Neural cell (in vitro differentiated cells): ENCODE results near the gene ASB8. TPM values are rescaled to one million over a fixed set of nuclear protein-coding genes. Genes with fewer than 3 reads are reported as not detected.

Experiments used
- H2AFZ ChIP-seq: fragments of 200-600, 300-800 bp; sonication (generic), shearing (Covaris generic); 2 replicates; pipeline ENCODE4 v1.6.0; 2014; ENCODE audit warnings: low read depth, mild to moderate bottlenecking, antibody characterized with exemption, low read length, moderate library complexity
- H3F3A ChIP-seq: fragments of 200-600 bp; shearing (Covaris generic); 2 replicates; pipeline ENCODE4 v1.6.1; 2016; ENCODE audit warnings: mild to moderate bottlenecking, moderate library complexity, mixed read lengths, antibody characterized with exemption, low read length; ENCODE audit not compliant: insufficient read depth, poor library complexity, severe bottlenecking
- H3K27ac ChIP-seq: fragments of 200-600, 300-800 bp; sonication (generic), shearing (Covaris generic); 2 replicates; pipeline ENCODE4 v1.5.1; 2014; ENCODE audit warnings: mild to moderate bottlenecking, low read length, moderate library complexity
- H3K27me3 ChIP-seq: fragments of 300-800, 200-600 bp; sonication (generic), shearing (Covaris generic); 2 replicates; pipeline ENCODE4 v1.6.0; 2014; ENCODE audit warnings: mild to moderate bottlenecking, low read depth, low read length, moderate library complexity; ENCODE audit not compliant: insufficient read depth
- H3K36me3 ChIP-seq: fragments of 300-800, 200-600 bp; sonication (generic), shearing (Covaris generic); 2 replicates; pipeline ENCODE4 v1.5.1; 2014; ENCODE audit warnings: mild to moderate bottlenecking, antibody characterized with exemption, low read length, moderate library complexity; ENCODE audit not compliant: insufficient read depth
- H3K4me2 ChIP-seq: fragments of 300-800, 200-600 bp; sonication (generic), shearing (Covaris generic); 2 replicates; pipeline ENCODE4 v1.6.0; 2014; ENCODE audit warnings: mild to moderate bottlenecking, low read length
- H3K4me3 ChIP-seq: fragments of 300-800, 200-600 bp; sonication (generic), shearing (Covaris generic); 2 replicates; pipeline ENCODE4 v1.5.1; 2014; ENCODE audit warnings: mild to moderate bottlenecking, low read length, moderate library complexity
- H3K79me2 ChIP-seq: fragments of 200-600 bp; shearing (Covaris generic); replicated peaks from 2 replicates; pipeline ENCODE4 v1.6.0; 2014; ENCODE audit warnings: mild to moderate bottlenecking, low read length, moderate library complexity; ENCODE audit not compliant: insufficient read depth
- H3K9ac ChIP-seq: fragments of 300-800, 200-600 bp; sonication (generic), shearing (Covaris generic); 2 replicates; pipeline ENCODE4 v1.6.1; 2016; ENCODE audit warnings: mild to moderate bottlenecking, low read length, mixed read lengths
- H3K9me2 ChIP-seq: fragments of 200-600 bp; shearing (Covaris generic); 2 replicates; pipeline ENCODE4 v1.6.1; 2016; ENCODE audit warnings: mild to moderate bottlenecking, low read length, mixed read lengths; ENCODE audit not compliant: insufficient read depth
- H3K9me3 ChIP-seq: fragments of 200-600, 300-800 bp; sonication (generic), shearing (Covaris generic); 2 replicates; pipeline ENCODE4 v1.6.1; 2016; ENCODE audit warnings: mild to moderate bottlenecking, mixed run types, low read length, moderate library complexity, mixed read lengths
- H4K20me1 ChIP-seq: fragments of 200-600 bp; shearing (Covaris generic); 2 replicates; pipeline ENCODE4 v1.6.1; 2016; ENCODE audit warnings: mild to moderate bottlenecking, mixed run types; ENCODE audit not compliant: insufficient read depth
- EP300 ChIP-seq: fragments of 450-650 bp; conservative IDR thresholded peaks from 2 replicates; pipeline ENCODE4 v1.6.1; 2014; ENCODE audit warnings: antibody characterized with exemption, mild to moderate bottlenecking, moderate library complexity; ENCODE audit not compliant: poor library complexity, severe bottlenecking
- EZH2 ChIP-seq: fragments of 200-600, 300-800 bp; shearing (Covaris generic), sonication (generic); IDR thresholded peaks from 2 replicates; pipeline ENCODE4 v1.6.1; 2014; ENCODE audit warnings: antibody characterized with exemption, low read length, borderline replicate concordance, mild to moderate bottlenecking; ENCODE audit not compliant: insufficient read depth, poor library complexity, severe bottlenecking
- MXI1 ChIP-seq: fragments of 450-650 bp; conservative IDR thresholded peaks from 2 replicates; pipeline ENCODE4 v1.6.1; 2014; ENCODE audit warnings: antibody characterized with exemption, mild to moderate bottlenecking; ENCODE audit not compliant: poor library complexity, severe bottlenecking
- POLR2AphosphoS5 ChIP-seq: IDR thresholded peaks from 2 replicates; pipeline ENCODE4 v1.6.1; 2012
- RAD21 ChIP-seq: fragments of 450-650 bp; conservative IDR thresholded peaks from 2 replicates; pipeline ENCODE4 v1.6.1; 2014; ENCODE audit warnings: antibody characterized with exemption, mild to moderate bottlenecking, moderate library complexity
- SMC3 ChIP-seq: fragments of 450-650 bp; conservative IDR thresholded peaks from 2 replicates; pipeline ENCODE4 v1.6.1; 2014; ENCODE audit warnings: antibody characterized with exemption, mild to moderate bottlenecking, moderate library complexity; ENCODE audit not compliant: poor library complexity
- polyA plus RNA-seq: library from polyadenylated mRNA; depleted of rRNA; stranded (reverse); fragments of >200 nt; gene quantifications from 2 replicates; pipeline ENCODE4 v1.2.3, GENCODE V29; 2014
- TF ChIP-seq, protein P1 (sequence below): fragments of 450-650 bp; IDR thresholded peaks from 2 replicates; pipeline ENCODE4 v1.5.1; 2014; ENCODE audit warnings: antibody characterized with exemption, mild to moderate bottlenecking, moderate library complexity; ENCODE audit not compliant: poor library complexity, severe bottlenecking
- TF ChIP-seq, protein P2 (sequence below): IDR thresholded peaks from 2 replicates; pipeline ENCODE4 v1.6.1; 2012; ENCODE audit warnings: borderline replicate concordance

The ASB8 gene
- polyA plus RNA-seq, 1 donor from 2014 or later, result 41.7 TPM

DNA sequence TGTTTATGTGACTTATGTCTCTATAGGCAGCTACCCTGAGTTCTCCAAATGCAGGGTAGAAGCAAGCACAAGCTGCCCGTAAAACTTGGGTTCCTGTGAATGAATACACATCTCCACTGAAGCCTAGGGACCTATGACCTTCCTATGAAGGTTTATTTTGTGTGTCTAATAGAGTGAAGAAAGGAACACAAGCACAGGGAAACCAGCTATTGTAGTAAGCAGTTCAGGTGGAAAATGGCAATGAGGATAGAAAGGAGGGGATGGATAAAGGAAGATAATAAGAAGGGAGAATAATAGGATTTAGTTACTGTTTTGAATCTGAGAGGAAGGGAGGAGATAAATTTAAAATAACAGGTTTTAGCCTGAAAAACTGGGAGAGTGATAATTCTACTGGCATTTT is 35.8 kb downstream of the ASB8 start:
- Histone ChIP-seq H4K20me1 (no peaks in the 10 kb centered on the region), H3K27ac (no peak overlapping the region), H3K9me3 (no peaks in the 10 kb centered on the region), H3K9me2 (no peaks in the 10 kb centered on the region), H3K27me3 (no peaks in the 10 kb centered on the region), H3K4me3 (peak overlapping the region; percentile 84), H3K9ac (no peak overlapping the region), H3K79me2 (peaks cover 16% of the 10 kb centered on the region), H3K36me3 (peaks cover 4% of the 10 kb centered on the region), H3K4me2 (no peak overlapping the region), H3F3A (no peaks in the 10 kb centered on the region), H2AFZ (no peak overlapping the region)
- TF ChIP-seq MXI1 (no peak), POLR2AphosphoS5 (no peak), RAD21 (no peak), SMC3 (no peak), EZH2 (no peak), EP300 (no peak)
- TF ChIP-seq, protein P1, sequence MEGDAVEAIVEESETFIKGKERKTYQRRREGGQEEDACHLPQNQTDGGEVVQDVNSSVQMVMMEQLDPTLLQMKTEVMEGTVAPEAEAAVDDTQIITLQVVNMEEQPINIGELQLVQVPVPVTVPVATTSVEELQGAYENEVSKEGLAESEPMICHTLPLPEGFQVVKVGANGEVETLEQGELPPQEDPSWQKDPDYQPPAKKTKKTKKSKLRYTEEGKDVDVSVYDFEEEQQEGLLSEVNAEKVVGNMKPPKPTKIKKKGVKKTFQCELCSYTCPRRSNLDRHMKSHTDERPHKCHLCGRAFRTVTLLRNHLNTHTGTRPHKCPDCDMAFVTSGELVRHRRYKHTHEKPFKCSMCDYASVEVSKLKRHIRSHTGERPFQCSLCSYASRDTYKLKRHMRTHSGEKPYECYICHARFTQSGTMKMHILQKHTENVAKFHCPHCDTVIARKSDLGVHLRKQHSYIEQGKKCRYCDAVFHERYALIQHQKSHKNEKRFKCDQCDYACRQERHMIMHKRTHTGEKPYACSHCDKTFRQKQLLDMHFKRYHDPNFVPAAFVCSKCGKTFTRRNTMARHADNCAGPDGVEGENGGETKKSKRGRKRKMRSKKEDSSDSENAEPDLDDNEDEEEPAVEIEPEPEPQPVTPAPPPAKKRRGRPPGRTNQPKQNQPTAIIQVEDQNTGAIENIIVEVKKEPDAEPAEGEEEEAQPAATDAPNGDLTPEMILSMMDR, result no peak
- TF ChIP-seq, protein P2, sequence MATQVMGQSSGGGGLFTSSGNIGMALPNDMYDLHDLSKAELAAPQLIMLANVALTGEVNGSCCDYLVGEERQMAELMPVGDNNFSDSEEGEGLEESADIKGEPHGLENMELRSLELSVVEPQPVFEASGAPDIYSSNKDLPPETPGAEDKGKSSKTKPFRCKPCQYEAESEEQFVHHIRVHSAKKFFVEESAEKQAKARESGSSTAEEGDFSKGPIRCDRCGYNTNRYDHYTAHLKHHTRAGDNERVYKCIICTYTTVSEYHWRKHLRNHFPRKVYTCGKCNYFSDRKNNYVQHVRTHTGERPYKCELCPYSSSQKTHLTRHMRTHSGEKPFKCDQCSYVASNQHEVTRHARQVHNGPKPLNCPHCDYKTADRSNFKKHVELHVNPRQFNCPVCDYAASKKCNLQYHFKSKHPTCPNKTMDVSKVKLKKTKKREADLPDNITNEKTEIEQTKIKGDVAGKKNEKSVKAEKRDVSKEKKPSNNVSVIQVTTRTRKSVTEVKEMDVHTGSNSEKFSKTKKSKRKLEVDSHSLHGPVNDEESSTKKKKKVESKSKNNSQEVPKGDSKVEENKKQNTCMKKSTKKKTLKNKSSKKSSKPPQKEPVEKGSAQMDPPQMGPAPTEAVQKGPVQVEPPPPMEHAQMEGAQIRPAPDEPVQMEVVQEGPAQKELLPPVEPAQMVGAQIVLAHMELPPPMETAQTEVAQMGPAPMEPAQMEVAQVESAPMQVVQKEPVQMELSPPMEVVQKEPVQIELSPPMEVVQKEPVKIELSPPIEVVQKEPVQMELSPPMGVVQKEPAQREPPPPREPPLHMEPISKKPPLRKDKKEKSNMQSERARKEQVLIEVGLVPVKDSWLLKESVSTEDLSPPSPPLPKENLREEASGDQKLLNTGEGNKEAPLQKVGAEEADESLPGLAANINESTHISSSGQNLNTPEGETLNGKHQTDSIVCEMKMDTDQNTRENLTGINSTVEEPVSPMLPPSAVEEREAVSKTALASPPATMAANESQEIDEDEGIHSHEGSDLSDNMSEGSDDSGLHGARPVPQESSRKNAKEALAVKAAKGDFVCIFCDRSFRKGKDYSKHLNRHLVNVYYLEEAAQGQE, result no peak

DNA sequence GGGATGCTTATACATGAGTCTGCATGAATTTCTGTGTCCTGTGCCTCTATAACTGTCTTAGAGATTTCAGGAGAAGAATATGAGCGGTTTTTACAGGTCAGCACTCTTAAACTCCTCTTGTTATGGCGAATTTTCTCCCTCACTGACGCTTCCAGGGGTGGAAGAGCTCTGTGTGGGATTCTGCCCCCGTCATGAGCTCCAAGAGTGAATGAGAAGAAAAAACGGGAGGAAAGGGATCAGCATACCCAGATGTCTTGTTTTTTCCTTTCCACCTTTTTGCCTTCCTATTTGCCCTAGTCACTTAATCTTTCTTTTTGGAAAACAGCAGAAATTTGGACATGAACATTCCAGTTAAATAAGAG is 37.5 kb downstream of the ASB8 start:
- Histone ChIP-seq H3F3A (no peaks in the 10 kb centered on the region), H3K9me3 (no peaks in the 10 kb centered on the region), H3K9ac (peak overlapping the region; percentile 81), H3K79me2 (peaks cover 16% of the 10 kb centered on the region), H4K20me1 (no peaks in the 10 kb centered on the region), H2AFZ (peak overlapping the region; percentile 86), H3K9me2 (no peaks in the 10 kb centered on the region), H3K27ac (peak overlapping the region; percentile 83), H3K36me3 (peaks cover 4% of the 10 kb centered on the region), H3K4me3 (peak overlapping the region; percentile 84), H3K4me2 (peak overlapping the region; percentile 50), H3K27me3 (no peaks in the 10 kb centered on the region)
- TF ChIP-seq EZH2 (no peak), POLR2AphosphoS5 (no peak), SMC3 (peak; percentile 3), MXI1 (peak; percentile 45)
